ENCODE results near the gene GMDS. TPM values are rescaled to one million over a fixed set of nuclear protein-coding genes. Genes with fewer than 3 reads are reported as not detected.

Gene GMDS
- total and polyA plus RNA-seq, 2 of the 4 experiments (the other 2 are of a cell fraction) = 7.3 to 21.9 TPM

DNA sequence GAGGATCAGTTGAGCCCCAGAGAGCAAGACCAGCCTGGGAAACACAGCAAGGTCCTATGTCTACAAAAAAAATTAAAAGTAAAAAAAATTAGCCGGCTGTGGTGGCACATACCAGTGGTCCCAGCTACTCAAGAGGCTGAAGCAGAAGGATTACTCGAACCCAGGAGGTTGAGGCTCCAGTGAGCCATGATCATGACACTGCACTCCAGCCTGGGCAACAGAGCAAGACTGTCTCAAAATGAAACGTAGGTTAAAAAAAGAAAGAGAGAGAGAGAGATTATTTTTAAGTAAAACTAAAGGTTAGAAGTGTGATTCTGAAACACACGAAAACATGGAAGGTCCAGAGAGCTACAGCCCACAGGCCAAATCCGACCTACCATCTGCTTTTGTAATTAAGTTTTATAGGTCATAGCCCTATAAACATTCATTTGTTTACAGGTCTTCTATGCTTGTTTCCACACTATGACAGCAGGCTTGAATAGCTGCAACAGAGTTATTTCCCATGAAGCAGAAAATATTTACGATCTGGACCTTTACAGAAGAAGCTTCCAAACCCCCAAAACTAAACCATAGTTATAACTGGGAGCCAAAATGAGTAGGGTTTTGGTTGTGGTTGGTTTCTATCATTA, 279.7 kb downstream of the GMDS start:
- in situ Hi-C loops (cut with MboI; ENCODE audit: low sequenced_read_pairs) (no loop called here), intact Hi-C loops (cut with micrococcal nuclease) (no loop called here), dilution Hi-C loops (cut with HindIII; ENCODE audit: low sequenced_read_pairs, unreplicated experiment) (no loop called here)
- Histone ChIP-seq H3K27me3 (ENCODE audit: control insufficient read depth, insufficient read depth, low read length) (no peaks in the 10 kb centered on the region), H4K8ac (ENCODE audit: low read depth in 2 of 2, low read length in 2 of 2) (no peak overlapping the region), H3K9me3 (ENCODE audit: control insufficient read depth, insufficient read depth, low read length) (no peaks in the 10 kb centered on the region), H3K56ac (ENCODE audit: extremely low read depth, insufficient read depth, low read length) (no peak overlapping the region), H3K4me1 (ENCODE audit: control insufficient read depth, insufficient read depth, low read length) (peaks cover 5% of the 10 kb centered on the region), H3K4ac (ENCODE audit: low read depth, low read length) (no peak overlapping the region), H2BK20ac (ENCODE audit: low read depth, low read length) (no peak overlapping the region), H4K91ac (ENCODE audit: insufficient read depth, low read depth, low read length) (no peak overlapping the region), H2AFZ (replicated peaks; ENCODE audit: low read length, poor library complexity) (no peak overlapping the region), H3K4me3 (ENCODE audit: insufficient read depth, low read depth, low read length) (no peak overlapping the region), H3K23ac (ENCODE audit: low read depth, low read length) (no peak overlapping the region), H3K79me1 (ENCODE audit: low read depth in 1 of 2, low read length in 2 of 2) (no peaks in the 10 kb centered on the region), H3K18ac (ENCODE audit: low read depth, low read length) (no peak overlapping the region), H3K14ac (replicated peaks; ENCODE audit: low read depth, low read length) (no peak overlapping the region), H3K36me3 (ENCODE audit: control insufficient read depth, insufficient read depth, low read length) (no peaks in the 10 kb centered on the region), H4K5ac (ENCODE audit: low read depth, low read length) (no peak overlapping the region), H3K4me2 (ENCODE audit: low read depth, low read length) (no peak overlapping the region), H3K9ac (ENCODE audit: low read depth, low read length) (no peak overlapping the region), H4K20me1 (ENCODE audit: insufficient read depth, low read length) (no peaks in the 10 kb centered on the region), H3K27ac (ENCODE audit: insufficient read depth, low read length) (no peak overlapping the region), H3K9me1 (ENCODE audit: insufficient read depth, low read length) (0 out of 2 replicates have a peak, but pooled peaks cover 3% of the 10 kb centered on the region), H2AK9ac (replicated peaks; ENCODE audit: low read depth, low read length, poor library complexity) (no peak overlapping the region), H2BK15ac (ENCODE audit: low read depth, low read length) (no peak overlapping the region), H2BK120ac (ENCODE audit: low read depth, low read length) (no peak overlapping the region), H2AK5ac (ENCODE audit: low read depth, low read length) (no peak overlapping the region), H2BK5ac (ENCODE audit: low read depth, low read length, poor library complexity, severe bottlenecking) (no peak overlapping the region)
- DNase-seq (no peak), ATAC-seq (ENCODE audit: low read depth) (no peak)
- ChIA-PET POLR2A (ENCODE audit: unreplicated experiment) (no interaction called here), CTCF (interaction anchor here (0.6 kb wide), 1 partner anchor 115 kb away, joined by 4 read pairs; no protein-coding TSS in a partner anchor)
- no peak for TF ChIP-seq FOS (IDR thresholded peaks at IDR 0.05; ENCODE audit: low read depth, low read length)
- 80 to 100% methylated on average over 1 of the region's 6 CpGs for whole genome bisulfite sequencing, 2 experiments (ENCODE audit: extremely low coverage in 2 of 2, insufficient read length in 1 of 2)
- no TSS peak for BruUV-seq (replicated peaks)
